HG03103 (cell line): Measurements from ENCODE around the gene DNAJA3.

Experiments used
- ATAC-seq: cut with Tn5 transposase; IDR thresholded peaks from one replicate; pipeline ENCODE4 v1.9.1; 2021; ENCODE audit warnings: low read depth; ENCODE audit not compliant: unreplicated experiment

The DNAJA3 gene

DNA sequence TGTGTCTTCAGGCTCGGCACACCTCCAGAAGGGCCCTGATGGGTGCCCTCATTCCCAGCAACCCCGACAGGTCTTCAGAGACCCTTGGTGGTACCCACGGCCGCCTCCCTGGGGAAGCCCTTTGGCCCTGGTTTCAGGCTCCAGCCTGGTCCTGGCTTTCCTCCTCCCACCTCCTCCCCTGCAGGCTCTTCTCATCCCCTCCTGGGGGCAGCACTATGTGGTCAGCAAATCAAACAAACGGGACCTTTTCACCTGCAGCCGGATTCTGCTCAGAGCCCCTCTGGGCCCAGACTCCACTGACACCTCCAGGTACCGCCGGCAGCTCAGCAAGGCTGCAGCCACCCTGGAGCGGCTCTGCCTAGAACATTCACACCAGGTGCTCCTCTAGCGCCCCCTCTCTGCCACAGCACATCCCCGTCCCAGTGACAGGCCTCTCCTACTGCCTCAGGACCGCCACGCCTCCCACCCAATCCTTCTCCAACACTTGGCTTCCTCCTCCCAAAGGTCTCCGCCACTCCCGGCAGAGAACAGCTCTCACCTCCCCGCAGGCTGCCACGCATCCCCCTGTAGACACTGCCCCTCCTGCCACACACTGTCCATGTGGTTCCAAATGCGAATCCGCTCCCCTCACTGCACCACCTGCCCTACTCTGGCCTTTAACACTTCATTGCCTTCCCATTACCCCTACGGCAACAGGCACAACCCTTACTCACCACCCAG, 21.3 kb upstream of the DNAJA3 start:
- no peak for ATAC-seq

DNA sequence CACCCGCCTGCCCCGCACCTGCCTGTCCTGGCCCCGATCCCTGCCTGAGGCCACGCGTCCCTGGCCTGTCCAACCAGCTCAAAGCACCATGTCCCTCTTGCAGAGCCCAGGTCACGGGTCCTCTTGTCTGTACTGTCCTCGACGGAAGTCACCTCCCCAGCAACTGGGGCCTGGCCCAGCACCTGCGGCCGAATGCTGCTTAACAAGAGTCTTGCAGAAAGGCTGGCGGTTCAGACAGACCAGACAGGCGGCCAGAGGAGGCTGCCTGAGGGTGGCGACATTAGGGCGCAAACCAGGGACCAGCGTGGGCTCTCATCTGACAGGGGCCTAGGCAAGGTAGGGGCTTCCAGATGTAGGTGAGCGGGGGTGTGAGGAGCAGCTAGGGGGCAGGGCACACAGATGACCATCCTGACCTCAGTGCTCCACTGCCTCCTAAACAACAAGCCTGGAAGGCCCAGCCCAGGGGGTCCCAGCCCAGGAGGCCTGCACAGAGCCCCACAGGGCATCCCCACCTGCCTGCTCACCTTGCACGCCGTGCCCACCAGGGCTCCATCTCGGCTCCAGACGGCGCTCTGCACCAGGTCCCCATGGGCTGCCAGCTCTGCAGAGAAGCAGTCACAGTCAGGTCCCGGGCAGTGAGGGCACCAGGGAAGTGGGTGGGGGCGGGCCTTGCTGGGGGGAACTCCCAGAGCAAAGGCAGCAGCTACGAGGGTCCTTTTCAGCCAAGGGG, 20.5 kb upstream of the DNAJA3 start:
- no peak for ATAC-seq

DNA sequence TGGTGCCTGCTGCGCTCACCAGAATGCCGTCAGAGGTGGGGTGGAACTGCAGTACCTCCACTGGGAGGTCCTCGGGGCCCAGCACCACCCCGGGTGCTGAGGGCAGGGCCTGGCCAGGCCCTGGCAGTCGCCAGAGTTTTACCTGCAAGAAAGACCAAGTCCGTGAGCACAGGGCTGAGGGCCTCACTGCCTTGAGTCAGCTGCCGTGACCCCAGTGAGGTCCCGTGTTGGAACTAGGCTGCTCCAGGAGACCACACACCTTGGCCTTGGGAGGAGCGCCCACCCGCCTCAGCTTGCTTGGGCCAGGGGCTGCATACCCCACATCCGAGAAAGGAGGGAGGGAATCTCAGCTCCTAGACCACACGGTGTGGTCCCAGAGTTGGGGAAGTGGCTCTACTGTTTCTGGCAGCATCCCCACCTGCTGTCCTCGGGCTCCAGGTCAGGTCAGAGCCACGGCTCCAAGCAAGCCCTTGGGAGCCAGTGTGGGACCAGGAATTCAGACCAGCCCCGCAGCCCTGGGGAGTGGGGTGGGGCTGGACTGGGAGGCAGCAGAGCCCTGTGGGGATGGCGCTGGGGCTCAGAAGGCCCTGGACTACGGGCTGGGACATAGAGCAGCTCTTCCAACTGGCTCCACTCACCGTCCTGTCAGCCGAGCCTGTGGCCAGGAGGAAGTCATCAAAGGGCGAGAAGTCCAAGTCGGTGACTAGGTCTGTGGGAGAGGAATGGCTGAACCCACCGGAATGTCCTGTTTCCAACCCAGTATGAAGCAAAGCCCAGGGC, 17.9 kb upstream of the DNAJA3 start:
- ATAC-seq: no peak

DNA sequence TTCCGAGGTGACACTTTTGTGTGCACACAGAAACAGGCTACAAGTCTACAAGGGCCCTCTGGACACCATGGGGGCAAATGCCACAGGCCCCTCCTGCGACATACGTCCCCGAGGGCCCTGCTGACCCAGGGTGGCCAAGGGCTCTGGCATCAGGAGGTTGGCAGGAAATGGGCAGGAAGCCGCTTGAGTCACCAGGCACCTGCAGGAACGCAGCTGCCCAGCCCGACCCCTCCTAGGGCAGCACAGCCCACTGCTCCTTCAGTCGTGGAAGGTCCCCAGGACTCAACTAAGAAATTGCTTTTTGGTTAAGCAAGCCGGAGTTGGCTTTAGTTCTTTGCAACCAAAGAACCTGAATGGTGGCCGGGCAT, 17.4 kb upstream of the DNAJA3 start:
- ATAC-seq: no peak

DNA sequence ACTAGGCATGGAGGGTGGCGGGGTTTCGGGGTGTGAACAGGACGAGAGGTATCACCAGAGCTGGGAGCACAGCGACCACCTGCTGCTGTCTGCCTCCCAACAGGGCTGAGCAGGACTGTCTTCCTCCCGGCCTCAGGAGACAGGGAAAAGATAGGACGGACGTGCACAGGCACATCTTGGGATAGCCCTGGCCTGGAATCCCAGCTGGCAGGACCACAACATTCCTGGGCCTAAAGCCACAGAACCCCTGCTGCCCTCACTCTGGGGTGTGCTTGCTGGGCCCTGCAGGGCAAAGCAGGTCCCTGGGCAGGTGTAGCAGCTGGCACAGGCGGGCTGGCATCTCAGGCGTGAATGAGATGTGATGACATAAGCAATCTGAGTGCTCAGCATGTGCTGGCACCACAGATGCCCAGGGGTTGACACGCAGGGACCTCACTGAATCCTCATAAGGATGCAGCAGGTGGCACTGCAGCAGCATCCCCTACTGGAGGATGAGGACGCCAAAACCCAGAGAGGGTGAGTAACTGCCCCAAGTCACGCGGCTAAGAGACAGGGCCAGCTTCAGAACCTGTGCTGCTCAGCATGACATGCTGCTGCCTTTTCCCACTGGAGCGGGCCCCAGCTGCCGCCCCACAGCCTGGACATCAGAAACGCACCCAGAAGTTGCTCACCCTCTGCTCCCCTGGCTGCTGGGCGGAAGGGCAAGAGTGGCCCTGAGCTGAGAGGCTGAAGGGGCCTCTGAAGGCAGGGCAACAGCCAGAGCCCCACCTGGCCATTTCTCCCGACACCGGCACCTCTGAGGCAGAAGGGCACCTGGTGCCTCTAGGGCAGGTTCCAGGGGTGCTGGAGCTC, 16.4 kb upstream of the DNAJA3 start:
- ATAC-seq: no peak

DNA sequence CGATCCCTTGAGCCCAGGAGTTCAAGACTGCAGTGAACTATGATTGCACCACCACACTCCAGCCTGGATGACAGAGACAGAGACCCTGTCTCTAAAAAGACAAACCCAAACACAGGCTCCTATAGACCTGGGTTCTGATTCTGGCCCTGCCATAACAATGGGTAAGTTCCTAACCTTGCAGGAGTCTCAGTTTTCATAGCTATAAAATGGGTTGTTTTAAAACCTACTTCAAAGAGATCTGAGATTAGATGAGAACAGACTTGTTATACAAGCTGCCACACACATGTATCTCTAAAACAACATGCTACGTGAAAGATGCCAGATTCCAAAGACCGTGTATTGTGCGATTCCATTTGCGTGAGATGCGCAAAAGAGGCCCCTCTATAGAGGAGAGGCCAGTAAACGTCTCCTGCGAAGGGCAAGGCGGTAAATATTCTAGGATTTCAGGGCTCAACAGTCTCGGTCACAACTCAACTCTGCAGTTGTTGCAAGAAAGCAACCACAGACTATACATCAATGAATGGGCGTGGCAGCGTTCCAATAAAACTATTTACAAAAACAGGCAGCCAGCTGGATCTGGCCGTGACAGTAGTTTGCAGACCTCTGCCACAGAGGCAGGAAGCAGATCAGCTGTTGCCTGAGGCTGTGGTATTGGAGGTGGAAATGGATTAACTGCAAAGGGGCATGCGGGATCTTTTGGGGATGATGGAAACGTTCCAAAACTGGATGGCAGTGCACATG, 15.2 kb upstream of the DNAJA3 start:
- ATAC-seq: no peak

DNA sequence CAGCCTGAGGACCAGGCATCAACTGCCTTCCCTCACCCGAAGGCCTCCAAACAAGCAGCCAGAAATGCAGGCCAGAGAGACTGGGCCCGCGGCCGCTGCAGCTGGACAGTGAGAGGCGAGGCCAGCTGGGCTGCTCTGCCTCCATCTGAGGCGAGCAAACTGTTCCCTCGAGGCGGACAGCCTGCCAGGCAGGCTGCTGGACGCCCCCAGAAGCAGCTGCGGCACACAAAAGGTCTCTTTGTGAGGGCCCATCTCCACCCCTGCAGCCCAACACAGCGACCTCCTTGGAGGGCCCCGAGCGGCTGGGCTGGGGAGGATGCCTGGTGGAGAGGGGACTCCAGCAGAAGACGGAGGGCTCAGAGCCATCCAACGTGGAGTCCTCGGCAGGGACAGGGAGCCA, 14.0 kb upstream of the DNAJA3 start:
- ATAC-seq: no peak

DNA sequence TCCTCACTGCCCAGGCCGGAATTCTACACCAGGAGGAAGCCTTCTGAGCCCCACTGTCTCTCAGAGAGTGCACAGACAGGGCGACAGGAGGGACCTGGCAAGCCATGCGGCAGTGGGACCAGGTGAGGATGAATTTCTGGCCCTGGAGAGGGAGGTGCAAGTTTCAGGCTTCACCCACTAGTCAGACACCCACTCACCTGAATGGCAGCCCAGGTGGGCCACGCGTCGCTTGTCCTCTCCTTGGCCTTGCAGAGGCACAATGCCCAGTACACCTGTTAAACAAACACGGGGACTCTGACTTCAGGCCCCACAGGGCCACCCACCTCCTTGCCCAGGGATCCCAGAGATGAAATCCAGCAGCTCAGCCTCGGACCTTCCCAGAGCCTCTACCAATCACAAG, 13.5 kb upstream of the DNAJA3 start:
- ATAC-seq: no peak

DNA sequence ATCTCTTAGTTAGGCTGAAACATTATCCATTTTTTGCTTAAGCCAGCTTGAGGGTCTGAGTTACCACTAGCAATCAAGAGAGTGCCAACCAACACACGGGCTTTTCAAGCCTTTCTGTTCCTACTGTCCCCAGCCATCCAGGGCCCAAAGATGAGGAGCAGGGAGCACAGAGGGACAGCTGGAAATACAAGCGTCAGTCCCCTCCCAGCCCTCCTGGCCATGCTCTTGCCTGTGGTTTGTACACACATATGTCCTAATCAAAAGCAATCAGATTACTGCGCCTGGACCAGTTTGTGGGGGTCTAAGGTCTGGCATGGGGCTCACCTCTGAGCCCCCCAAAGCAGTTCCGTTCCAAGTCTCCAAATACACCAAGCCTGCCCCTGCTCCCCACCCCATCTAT, 12.8 kb upstream of the DNAJA3 start:
- ATAC-seq: no peak

DNA sequence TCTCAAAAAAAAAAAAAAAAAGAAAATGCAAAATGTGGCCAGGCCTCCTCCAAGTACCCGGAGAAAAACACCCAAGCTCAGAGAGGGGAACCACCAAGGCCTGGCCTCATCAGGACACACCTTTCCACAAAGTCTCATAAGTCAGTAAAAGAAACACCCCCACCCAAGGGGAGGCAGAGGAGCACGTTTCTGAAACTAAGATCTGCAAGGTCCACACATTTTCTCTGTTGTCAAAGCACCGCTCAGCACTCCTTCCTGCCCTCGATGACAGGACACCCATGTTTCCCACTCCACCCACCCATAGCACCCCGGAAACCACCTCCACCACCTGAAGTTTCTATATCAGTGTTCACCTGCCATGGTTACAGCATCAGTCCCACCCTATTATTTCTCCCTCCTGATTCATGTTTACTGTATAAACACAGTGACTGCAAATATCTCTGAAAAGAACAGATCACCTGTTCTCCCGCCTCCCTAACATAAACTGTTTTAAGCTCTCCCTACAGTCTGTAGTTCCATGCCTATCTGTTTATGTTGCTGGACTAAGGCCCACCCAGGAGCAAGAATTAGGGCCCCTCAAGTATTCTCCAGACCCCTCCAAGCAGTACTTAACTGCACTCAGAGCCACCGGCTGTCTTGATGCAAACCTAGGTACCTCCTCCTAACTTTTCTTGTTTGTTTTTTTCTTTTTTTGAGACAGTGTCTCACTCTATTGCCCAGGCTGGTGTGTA, 11.3 kb upstream of the DNAJA3 start:
- ATAC-seq: peak; percentile 58

DNA sequence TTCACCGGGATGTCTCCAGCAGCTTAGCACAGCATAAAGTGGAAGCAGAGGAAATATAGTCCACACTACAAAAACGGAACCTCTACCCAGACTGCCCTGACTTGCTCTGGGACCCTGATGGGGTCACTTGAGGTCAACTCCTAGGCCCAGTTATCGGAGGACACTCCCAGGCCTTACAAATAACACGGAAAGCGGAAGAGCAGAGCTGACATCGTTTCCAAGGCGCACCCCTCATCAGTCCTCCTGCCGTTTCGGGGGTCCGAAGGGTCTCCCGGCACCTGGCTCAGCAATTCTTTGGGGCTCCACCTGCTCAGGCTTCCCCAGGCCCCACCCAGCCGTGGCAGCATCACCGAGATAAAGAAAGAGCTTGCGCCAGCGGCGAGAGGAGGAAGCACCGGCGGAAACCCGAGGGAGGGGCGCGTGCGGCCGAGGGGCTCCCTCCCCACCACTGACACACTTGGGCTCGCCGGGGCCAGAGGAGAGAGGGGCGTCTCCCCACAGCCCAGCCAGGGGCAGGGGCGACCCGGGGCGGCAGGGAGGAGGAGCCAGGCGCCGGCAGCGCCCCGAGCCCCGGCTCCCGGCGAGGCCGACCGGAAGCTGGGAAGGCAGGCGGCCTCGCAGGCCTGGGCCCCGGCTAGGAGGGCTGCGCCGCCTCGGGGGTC, 10.0 kb upstream of the DNAJA3 start:
- no peak for ATAC-seq

DNA sequence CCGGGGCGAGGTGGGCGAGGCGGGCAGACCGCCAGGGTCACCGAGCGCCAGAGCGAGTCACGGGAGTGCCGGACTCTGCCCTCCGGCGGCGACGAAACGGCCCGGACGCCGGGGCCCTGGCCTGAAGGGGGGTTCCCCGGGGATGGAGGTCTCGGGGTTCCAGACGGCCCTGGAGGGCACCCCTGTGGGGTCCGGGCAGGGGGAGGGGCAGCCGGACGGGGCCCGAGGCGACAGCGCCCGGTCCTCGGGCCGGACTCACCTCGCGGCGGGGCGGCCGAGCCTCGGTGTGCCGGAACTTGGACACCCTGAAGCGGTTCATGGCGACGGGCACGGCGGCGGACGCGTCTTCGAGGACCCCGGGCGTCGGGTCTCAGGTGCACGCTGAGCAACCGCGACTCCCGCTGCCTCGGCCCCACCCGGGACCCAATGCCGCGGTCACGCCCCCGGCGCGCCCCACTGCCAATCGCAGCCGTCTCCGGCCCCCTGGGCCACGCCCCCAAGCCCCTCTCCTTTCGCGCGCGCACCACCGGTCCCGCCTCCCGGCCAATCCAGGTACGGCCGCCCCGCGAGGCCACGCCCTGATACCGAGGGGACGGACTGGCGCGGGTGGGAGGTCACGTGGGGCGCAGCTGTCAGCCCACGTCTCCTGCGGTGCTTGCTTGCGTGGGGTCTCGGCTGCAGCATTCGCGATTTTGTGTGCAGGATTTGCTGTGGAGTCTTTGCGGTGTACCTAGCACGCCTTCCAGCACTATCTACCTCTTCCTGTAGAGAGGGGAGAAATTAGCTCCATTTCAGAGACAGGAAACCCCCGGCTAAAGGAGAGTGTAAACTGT, 9.3 kb upstream of the DNAJA3 start, which contains the start of gene CORO7:
Gene CORO7 (minus strand): TSS at position 397 of the 833 bp plus-strand sequence. CDS start 78 bp downstream, at position 319.
- ATAC-seq: peak; percentile 56

DNA sequence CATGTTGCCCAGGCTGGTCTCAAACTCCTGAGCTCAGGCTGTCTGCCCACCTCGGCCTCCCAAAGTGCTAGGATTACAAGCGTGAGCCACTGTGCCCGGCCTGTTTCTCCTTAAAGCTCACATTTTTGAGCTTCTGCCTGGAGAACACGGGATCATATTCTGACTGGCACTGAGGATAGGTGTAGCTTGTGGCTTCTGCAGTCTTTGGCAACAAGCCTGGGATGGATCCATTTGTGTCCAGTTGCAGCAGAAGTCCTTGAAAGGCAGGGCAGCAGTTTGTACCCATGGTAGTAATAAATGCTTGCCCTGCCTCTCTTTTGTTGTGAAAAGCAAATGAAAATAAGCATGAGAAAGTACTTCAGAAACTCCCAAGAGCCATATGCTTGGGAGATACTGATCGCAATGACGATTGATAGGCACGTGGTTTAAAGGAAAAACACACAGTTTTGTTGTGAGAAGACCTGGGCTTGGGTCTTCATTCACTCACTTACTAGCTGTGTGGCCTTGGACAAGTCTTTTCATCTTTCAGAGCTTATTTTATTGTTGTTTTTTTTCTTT, 6.2 kb upstream of the DNAJA3 start:
- ATAC-seq: no peak

DNA sequence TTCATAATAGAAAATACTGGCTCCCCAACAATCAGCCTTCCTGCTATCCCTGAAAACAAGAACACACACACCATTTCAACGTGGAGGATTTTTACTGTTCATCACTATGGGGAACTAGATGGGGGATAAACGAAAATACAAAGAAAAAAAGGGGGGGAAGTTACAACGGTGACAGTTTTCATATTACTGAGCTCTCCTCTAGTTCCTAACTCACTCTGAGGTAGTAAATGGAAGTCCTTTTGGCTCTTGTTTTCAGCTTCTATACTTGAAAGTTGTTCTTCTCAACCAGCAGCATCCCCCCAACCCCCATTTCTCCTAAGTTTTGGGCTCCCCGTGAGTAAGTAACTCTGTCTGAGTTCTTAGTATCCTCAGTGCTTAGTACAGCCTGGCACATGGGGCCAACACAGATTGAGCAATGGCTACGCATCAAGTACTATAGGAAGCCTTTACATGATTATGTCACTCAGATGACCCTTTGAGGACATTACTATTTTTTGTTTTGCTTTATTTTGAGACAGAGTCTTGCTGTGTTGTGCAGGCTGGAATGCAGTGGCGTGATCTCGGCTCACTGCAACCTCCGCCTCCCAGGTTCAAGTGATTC, 5.1 kb upstream of the DNAJA3 start:
- no peak for ATAC-seq

DNA sequence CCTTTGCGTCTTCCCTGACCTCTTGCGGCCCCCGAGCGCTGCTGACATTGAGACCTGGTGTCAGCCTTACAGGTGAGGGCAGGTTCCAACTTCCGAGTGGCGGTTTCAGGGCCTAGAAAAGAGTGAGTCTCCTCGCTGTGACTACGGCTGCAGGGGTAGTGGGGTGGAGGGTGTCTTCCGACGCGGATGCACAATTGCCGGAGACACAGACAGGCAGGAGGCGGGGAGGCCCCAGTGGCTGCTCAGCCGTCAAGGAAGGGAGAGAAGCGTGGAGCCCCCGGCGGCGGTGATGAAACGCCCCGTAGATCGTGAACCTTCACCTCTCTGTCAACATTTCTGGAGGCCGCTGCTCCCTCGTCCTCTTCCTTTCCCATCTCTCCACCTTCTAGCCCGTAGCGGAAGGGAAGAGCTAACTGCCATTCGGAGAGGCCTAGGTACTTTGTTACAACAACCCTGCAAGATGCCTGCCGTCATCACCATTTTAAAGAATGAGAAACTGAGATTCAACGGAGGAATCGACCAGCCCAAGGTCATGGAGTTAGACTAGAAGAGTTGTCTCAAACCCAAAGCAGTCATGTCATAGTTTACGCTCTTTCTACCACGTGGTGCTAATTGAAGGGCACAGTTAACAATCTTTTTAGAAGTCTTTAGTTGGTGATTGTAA, 485 bp downstream of the DNAJA3 start:
- ATAC-seq: peak; percentile 27

DNA sequence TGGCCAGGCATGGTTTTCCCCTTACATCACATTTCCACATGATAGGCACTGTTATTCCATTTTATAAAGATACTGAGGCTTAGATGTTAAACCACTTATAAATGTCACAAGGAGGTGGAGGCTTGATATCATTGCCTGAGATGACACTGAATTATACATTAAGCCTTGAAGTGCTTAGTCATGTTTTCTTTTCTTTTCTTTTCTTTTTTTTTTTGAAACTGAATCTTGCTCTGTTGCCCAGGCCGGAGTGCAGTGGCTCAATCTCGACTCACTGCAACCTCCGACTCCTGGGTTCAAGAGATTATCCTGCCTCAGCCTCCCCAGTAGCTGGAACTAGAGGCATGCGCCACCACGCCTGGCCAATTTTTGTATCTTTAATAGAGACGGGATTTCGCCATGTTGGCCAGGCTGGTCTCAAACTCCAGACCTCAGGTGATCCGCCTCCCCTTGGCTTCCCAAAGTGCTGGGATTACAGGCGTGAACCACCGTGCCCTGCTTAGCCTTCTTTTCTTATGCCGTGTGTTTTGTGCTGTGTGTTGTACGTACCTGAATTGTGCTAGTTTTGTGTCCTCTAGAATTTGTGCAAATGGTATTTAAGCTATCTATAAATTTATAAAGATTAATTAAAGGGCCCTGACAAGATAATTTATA, 1.2 kb downstream of the DNAJA3 start:
- no peak for ATAC-seq
